GM18951 (cell line): Measurements from ENCODE around the gene GRM1.

ENCODE experiments used
- POLR2A ChIP-seq: IDR thresholded peaks from 4 replicates; pipeline ENCODE4 v1.6.1; 2011; ENCODE audit warnings: mild to moderate bottlenecking; ENCODE audit not compliant: insufficient read length, insufficient read depth; ENCODE audit errors: extremely low read depth
- in situ Hi-C: fragments of 300-500 bp; cut with MboI; formaldehyde crosslinking; loops from one replicate; pipeline ENCODE4 v1.12.0; 2022; ENCODE audit warnings: low sequenced_read_pairs, mixed read lengths, inconsistent platforms; ENCODE audit not compliant: unreplicated experiment

Gene GRM1

GRCh38 chr6:146441907-146442306 lies 413.0 kb downstream of the GRM1 start:
- TF ChIP-seq POLR2A: no peak
- in situ Hi-C loops: no loop called here

GRCh38 chr6:146444189-146444588 lies 415.3 kb downstream of the GRM1 start:
- in situ Hi-C loops: no loop called here
- TF ChIP-seq POLR2A: no peak

- in situ Hi-C loops: no loop called here
Observed at GRCh38 chr6:146445233-146445632, 416.4 kb downstream of the GRM1 start.

GRCh38 chr6:146456886-146457285 lies 428.0 kb downstream of the GRM1 start:
- TF ChIP-seq POLR2A: no peak
- in situ Hi-C loops: no loop called here

More at GRCh38 chr6:146445233-146445632, 416.4 kb downstream of the GRM1 start:
- TF ChIP-seq POLR2A: no peak

- TF ChIP-seq POLR2A: no peak
- in situ Hi-C loops: no loop called here
Observed at GRCh38 chr6:146460941-146461340, 432.1 kb downstream of the GRM1 start.

GRCh38 chr6:146470091-146470770 lies 441.4 kb downstream of the GRM1 start:
- TF ChIP-seq POLR2A: no peak
- in situ Hi-C loops: no loop called here

- no peak for TF ChIP-seq POLR2A
- in situ Hi-C loops: no loop called here
Observed at GRCh38 chr6:146472918-146473317, 444.1 kb downstream of the GRM1 start.

- in situ Hi-C loops: no loop called here
- TF ChIP-seq POLR2A: no peak
Observed at GRCh38 chr6:146481527-146481926, 452.7 kb downstream of the GRM1 start.

GRCh38 chr6:146484411-146484810 lies 455.5 kb downstream of the GRM1 start:
- TF ChIP-seq POLR2A: no peak
- in situ Hi-C loops: no loop called here
